ENCODE measurements around the gene TNFSF13.

The TNFSF13 gene

DNA sequence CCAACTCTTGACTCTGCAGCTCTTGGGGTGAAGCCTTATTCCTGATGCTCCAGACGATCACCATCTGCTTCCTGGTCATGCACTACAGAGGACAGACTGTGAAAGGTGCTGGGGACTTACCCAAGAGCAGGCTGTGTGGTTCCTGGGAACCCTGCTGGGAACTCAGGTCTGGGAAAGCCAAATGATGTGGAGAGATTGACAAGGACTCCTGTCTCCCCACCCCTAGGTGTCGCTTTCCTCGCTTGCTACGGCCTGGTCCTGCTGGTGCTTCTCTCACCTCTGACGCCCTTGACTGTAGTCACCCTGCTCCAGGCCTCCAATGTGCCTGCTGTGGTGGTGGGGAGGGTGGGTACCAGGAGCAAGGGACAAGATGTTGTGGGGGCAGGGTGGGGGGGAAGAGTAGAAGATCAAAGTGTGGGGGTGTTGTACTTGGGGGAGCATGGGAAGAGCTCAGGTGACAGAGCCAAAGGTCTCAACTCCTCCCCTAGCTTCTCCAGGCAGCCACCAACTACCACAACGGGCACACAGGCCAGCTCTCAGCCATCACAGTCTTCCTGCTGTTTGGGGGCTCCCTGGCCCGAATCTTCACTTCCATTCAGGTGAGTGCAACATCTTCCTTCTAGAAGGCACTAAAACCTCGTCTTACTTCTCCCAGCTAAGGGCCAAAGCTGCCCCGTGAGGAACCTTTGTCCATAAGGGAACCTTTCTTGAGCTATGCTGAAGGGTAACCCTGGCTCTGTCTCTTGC, 28.3 kb downstream of the TNFSF13 start:
- Histone ChIP-seq H3K4me1 (ENCODE audit: insufficient read depth, poor library complexity, severe bottlenecking) (peaks cover 24% of the 10 kb centered on the region), H3K9me3 (ENCODE audit: severe bottlenecking) (no peaks in the 10 kb centered on the region), H3K27ac (ENCODE audit: poor library complexity, severe bottlenecking) (peak overlapping the region; percentile 97), H3K36me3 (ENCODE audit: low read depth) (peaks cover 33% of the 10 kb centered on the region), H3K27me3 (ENCODE audit: insufficient read depth, poor library complexity, severe bottlenecking) (no peaks in the 10 kb centered on the region), H3K4me3 (ENCODE audit: severe bottlenecking) (peak overlapping the region; percentile 66)
- ATAC-seq (ENCODE audit: low read depth) = no peak
- DNase-seq (ENCODE audit: low spot score) = no peak
- TF ChIP-seq, protein P1, sequence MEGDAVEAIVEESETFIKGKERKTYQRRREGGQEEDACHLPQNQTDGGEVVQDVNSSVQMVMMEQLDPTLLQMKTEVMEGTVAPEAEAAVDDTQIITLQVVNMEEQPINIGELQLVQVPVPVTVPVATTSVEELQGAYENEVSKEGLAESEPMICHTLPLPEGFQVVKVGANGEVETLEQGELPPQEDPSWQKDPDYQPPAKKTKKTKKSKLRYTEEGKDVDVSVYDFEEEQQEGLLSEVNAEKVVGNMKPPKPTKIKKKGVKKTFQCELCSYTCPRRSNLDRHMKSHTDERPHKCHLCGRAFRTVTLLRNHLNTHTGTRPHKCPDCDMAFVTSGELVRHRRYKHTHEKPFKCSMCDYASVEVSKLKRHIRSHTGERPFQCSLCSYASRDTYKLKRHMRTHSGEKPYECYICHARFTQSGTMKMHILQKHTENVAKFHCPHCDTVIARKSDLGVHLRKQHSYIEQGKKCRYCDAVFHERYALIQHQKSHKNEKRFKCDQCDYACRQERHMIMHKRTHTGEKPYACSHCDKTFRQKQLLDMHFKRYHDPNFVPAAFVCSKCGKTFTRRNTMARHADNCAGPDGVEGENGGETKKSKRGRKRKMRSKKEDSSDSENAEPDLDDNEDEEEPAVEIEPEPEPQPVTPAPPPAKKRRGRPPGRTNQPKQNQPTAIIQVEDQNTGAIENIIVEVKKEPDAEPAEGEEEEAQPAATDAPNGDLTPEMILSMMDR (IDR thresholded peaks at IDR 0.05; ENCODE audit: poor library complexity, severe bottlenecking) = peak; percentile 71

DNA sequence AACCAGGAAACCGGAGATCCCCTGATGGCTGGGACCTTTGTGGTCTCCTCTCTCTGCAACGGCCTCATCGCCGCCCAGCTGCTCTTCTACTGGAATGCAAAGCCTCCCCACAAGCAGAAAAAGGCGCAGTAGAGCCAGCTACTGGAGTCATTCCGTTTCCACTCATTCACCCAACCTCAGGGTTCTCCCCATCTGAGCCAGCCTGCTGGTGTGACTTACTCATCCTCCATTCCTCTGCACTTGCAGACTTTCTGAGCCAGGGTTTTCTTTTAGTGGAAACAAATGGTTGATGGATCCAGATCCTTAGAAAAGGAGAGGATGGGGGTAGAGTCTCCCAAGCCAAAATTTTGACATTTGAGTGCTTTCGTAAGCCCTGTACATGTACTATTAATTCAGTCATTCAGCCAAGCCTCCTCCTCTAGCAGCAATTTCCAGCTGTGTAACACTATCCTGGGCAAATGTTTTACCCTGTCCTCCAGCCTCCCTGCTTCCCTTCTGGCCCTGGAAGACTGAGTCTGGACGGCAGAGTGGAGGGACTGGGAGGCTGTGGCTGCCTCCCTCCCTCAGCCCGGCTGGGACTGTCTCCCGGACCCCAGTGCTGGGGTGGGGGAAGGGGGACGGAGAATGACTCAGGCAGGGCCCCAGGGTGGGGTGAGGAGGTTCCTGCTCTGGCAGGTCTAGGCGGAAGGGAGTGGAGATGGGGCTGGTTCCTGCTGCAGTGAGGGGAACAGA, 29.0 kb downstream of the TNFSF13 start:
- ATAC-seq (ENCODE audit: low read depth) = peak; percentile 33
- Histone ChIP-seq H3K4me3 (ENCODE audit: severe bottlenecking) (peak overlapping the region; percentile 66), H3K27me3 (ENCODE audit: insufficient read depth, poor library complexity, severe bottlenecking) (no peaks in the 10 kb centered on the region), H3K9me3 (ENCODE audit: severe bottlenecking) (no peaks in the 10 kb centered on the region), H3K27ac (ENCODE audit: poor library complexity, severe bottlenecking) (peak overlapping the region; percentile 97), H3K36me3 (ENCODE audit: low read depth) (peaks cover 41% of the 10 kb centered on the region), H3K4me1 (ENCODE audit: insufficient read depth, poor library complexity, severe bottlenecking) (peaks cover 24% of the 10 kb centered on the region)
- DNase-seq (ENCODE audit: low spot score) = peak; percentile 86
- TF ChIP-seq, protein P1 (IDR thresholded peaks at IDR 0.05; ENCODE audit: poor library complexity, severe bottlenecking) = no peak

DNA sequence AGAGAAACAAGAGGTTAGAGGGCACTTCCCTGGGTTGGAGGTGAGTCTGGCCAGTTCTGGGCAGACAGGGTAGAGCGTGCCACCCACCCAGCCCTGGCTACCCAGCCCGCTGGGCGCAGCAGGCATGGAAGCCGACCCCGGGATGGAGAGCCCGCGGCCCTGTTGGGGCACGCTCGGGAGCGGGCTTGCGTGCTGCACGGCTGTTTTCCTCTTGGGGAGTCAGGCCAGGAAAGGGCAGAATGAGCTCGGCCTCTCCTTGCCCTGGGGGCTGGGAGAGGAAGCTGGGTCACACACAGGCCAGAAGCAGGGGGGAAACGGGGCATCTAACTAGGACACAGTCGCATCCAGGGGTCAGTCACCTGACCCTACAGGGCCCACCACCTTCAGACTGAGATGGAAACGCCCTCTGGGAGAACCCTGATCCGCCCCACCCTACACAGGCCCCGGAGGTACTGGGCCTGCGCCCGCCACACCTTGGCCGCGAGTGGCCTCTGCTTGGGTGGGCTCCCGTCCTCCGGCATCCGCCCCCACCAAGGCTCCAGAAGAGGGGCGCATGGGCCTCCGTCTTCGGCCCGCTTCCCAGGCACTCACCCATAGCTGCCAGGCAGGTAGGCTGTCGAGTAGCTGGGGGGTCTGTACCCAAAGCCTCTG, 30.1 kb downstream of the TNFSF13 start:
- peak overlapping the region; percentile 66 for H3K4me3 ChIP-seq (ENCODE audit: severe bottlenecking)
- no peaks in the 10 kb centered on the region for H3K9me3 ChIP-seq (ENCODE audit: severe bottlenecking)
- no peaks in the 10 kb centered on the region for H3K27me3 ChIP-seq (ENCODE audit: insufficient read depth, poor library complexity, severe bottlenecking)
- TF ChIP-seq, protein P1 (IDR thresholded peaks at IDR 0.05; ENCODE audit: poor library complexity, severe bottlenecking) = no peak
- peaks cover 17% of the 10 kb centered on the region for H3K4me1 ChIP-seq (ENCODE audit: insufficient read depth, poor library complexity, severe bottlenecking)
- H3K36me3 ChIP-seq (ENCODE audit: low read depth) = peaks cover 52% of the 10 kb centered on the region
- ATAC-seq (ENCODE audit: low read depth) = peak; percentile 3; the same call in 2 of the 3 replicates
- DNase-seq (ENCODE audit: low spot score) = no peak
- peak overlapping the region; percentile 97 for H3K27ac ChIP-seq (ENCODE audit: poor library complexity, severe bottlenecking)

DNA sequence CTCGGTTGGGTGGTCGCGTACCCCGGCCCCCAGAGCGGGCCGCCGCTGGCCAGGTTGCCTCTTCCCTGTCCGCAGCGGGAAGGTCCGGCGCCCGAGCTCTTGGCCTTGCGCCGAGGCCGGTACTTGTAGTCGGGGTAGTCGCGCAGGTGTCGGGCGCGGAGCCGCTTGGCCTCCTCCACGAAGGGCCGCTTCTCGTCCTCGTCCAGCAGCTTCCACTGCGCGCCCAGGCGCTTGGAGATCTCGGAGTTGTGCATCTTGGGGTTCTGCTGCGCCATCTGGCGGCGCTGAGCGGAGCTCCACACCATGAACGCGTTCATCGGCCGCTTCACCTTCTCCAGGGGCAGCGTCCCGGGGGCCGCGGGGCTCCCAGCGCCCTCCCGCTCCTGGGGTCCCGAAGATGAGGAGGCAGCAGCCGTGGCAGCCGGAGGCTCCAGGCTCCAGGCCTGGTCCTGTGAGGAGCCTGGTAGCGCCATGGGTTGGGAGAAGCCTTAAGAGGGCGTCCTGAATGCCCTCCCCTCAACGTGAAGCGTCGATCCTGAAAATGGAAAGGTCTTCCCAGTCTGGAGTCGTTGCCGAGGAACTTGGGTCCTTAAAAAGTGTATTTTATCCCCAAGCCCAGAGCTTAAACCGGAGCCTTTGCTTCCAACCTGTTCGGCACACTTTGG, 30.8 kb downstream of the TNFSF13 start:
- peak; percentile 55 for ATAC-seq (ENCODE audit: low read depth)
- Histone ChIP-seq H3K27me3 (ENCODE audit: insufficient read depth, poor library complexity, severe bottlenecking) (no peaks in the 10 kb centered on the region), H3K27ac (ENCODE audit: poor library complexity, severe bottlenecking) (peak overlapping the region; percentile 97), H3K4me1 (ENCODE audit: insufficient read depth, poor library complexity, severe bottlenecking) (peaks cover 17% of the 10 kb centered on the region), H3K36me3 (ENCODE audit: low read depth) (peaks cover 58% of the 10 kb centered on the region), H3K9me3 (ENCODE audit: severe bottlenecking) (no peaks in the 10 kb centered on the region), H3K4me3 (ENCODE audit: severe bottlenecking) (peak overlapping the region; percentile 66)
- TF ChIP-seq, protein P1 (IDR thresholded peaks at IDR 0.05; ENCODE audit: poor library complexity, severe bottlenecking) = peak; percentile 96
- peak; percentile 89 for DNase-seq (ENCODE audit: low spot score)
